Stimulated activated CD8-positive, alpha-beta memory T cell treated with anti-CD3 and anti-CD28 coated beads, Interleukin-7, amount 100 ng/mL, for 24 hours (primary cell): Measurements from ENCODE around the gene SLC1A7.

Experiments
- DNase-seq: peaks from one replicate; pipeline ENCODE4 v3.0.0-alpha.2; 2020; ENCODE audit warnings: low read depth

The SLC1A7 gene

DNA sequence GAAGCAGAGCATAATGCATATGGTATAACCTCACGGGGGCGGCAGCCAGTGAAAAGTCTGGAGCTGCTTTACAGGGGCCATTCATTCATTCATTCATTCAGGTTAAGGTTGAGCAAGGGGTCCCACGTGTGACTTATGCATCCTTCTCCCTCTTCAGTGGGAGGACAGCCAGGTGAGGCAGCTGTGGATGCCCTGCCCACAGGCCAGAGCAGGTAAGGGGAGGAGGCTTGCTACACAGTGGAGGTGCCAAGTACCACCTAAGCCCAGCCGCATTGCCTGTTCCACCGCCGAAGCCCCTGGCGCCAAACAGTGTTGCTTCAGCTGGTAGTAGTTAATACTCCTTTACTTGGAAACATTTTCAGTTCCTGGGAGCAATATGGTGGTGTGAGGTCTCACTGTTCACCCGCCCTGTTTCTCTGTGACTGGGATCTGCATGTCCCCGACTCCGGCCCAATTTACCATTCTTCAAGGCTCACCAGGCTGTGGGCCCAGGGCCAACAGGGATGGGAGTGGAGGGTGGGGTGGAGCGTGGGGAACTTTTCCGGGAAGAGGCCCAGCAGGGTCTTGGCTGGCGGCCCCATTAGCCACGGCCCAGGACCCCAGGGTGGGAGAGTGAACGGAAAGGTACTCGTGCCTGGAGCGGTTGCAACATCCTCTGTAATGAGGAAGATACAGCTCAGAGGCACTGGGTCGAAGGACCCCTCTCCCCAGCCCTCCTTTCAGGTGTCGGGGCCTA is 81.1 kb downstream of the SLC1A7 start:
- DNase-seq = no peak

DNA sequence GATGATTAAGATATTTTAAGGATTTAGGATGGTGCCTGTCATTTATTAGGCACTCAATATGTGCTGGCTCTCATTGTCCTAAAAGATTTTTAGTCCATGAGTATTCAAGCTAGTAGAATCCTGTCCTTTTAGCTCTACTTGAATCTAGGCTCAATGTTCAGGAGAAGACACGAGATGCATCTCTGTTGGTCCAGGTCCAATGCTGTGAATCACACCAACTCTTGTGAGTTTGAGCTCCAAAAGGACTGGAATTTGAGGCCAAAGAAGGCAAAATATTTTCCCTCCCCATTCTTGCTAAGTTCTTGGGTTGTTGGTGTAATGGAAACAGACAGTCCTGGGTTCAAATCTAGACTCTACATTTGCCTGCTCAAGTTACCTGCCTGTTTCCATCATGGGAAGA is 81.9 kb downstream of the SLC1A7 start:
- DNase-seq = no peak

DNA sequence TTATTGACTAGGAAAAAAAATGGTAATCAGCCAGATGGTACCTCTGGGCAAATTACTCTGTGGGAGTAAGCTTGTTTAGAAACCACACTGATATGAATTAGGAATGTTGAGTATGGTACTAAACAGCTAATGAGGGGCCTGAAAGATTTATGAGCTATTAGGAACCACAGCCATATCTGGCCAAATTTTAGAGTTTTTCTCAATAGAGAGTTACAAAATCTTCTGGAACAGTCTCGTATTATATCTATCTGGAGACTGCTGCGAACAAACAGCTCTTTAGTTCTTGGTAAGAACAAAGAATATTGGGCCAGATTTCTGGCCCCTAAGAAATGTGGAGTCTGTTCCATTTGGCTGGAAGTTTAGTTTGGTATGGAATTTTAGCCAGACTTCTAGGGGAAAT is 85.3 kb downstream of the SLC1A7 start:
- DNase-seq = no peak

DNA sequence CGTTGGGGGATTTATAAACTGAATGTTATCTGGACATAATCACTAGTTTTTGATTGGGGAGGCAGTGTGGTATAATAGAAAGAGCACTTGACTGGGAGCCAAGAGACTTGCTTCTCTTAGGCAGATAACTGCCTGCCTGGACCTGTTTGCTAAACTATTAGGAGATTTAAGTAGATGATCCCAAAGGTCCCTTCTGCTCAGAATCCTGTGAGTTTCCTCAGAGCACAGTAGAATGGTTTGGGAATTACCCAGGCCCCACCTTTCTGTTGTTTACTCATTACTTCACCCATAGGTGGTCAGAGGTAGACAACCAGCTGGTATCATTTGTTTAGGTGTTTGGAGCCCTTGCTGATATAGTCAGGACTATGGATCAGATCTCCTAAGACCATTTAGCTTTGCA is 90.8 kb downstream of the SLC1A7 start:
- no peak for DNase-seq

DNA sequence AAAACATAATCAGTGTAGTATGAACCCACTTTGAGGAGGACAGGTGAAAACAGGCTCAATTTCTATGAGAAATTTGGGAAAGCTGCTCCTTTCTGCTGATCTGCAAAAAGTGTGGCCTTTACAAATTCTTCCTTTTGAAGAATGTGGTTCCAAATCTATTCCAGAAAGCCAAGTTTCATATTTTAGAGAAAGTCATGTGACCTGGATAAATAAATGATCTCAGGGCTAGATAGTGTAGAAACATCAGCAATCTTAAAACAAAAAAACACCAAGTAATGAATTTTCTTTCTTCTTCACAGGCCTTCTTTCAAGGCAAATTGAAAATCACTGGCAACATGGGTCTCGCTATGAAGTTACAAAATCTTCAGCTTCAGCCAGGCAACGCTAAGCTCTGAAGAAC is 92.1 kb downstream of the SLC1A7 start:
- no peak for DNase-seq

DNA sequence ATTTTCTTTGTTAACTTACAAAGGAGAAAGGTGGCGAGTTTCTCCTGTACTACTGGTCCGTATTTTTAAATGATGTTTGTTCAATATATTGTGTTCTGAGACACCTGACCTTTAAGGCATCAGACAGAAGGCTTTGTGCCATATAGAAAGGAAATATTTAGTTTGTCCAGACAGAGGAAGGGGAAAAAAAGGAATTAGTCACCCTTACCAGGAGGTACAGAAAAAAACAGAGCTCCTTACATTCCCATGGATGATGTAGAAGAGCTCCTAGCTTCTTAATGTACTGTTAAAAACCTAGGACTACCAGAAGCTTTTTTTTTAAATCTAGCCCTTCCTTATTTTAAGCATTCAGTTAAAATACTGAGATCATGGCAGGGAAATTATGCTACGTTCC is 92.9 kb downstream of the SLC1A7 start:
- DNase-seq = no peak

DNA sequence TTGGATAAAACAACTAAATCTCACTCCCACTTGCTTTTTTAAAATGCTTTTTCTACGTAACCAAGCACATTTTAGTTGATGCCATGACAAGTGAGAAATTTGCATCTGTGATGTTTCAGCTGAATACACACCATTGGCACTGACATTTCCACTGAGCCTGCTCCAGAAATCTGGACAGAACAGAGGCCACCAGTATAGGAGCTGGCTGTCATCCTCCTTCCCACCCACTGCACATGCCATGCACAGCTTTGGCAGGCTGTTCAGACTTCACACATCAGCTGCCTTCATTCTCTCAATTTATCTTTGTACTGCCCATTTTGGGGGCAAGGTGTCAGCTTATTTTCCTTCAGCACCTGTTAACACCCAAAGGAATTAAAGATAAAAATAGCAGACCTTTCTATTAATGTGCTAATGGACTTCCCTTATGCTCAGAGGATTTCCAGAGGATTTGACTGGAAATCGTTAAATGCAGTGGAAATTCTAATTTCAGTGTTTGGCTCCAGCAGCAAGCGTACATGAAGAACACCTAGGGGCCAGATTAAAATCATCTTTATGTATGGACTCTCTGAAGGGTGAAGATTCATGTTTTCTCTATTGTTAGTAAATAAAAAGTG is 93.4 kb downstream of the SLC1A7 start:
- DNase-seq = no peak

DNA sequence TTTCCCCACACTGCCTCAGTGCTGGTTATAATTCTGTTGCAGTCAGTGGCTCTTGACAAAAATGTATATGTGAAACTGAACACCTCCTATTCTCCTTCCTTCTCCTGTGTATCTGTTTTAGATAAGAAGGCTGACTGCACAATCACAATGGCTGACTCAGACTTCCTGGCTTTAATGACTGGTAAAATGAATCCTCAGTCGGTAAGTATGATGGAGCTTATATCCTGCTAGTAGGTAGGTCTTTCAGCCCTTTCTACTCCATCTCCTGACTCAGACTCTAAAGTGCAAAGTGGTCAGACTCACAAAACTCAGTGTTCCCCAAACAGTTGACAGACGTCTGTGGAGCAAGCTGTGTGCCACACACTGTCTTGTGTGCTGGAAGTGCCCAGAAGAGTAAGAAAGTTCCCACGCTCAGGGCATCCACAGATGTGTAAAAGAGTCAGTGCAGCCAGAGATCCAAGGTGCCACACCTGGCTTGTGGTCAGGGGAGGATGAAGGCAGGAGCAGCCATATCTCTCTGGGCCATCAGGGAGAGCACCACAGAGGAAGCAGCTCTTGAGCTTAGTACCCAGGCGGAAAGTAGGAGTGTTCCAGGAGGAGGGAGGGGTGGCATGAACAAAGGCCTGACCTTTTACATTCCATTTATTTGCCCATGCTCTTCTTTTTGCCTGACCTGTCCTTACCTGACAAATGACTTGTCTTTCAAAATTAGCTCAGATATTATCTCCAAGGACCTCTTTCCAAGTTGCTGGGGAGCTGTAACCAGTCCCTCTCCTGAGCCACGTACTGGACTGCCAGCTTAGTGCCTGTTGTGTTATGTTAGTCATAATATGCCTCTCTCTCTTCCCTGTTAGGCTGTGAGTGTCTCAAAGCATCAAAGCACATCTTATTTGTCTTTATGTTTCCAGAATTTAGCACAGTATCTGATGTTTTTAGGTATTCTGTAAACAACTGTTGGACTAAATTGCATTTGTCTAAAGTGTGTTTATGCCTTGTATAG is 94.4 kb downstream of the SLC1A7 start:
- no peak for DNase-seq

DNA sequence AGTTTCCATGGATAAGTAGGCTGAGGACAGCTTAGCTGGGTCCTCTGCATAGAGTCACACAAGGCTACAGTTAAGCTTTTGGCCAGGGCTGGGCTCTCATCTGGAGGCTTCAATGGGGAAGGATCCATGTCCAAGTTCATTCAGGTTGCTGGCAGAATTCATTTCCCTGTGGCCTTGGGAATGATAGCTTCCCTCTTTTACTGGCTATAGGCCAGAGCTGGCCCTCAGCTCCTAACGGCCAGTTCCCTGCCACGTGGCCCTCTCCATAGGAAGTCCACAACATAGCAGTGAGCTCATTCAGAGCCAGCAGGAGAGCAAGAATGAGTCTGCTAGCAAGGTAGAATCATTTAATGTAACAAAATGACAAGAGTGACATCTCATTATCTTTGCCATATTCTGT is 95.5 kb downstream of the SLC1A7 start:
- no peak for DNase-seq

DNA sequence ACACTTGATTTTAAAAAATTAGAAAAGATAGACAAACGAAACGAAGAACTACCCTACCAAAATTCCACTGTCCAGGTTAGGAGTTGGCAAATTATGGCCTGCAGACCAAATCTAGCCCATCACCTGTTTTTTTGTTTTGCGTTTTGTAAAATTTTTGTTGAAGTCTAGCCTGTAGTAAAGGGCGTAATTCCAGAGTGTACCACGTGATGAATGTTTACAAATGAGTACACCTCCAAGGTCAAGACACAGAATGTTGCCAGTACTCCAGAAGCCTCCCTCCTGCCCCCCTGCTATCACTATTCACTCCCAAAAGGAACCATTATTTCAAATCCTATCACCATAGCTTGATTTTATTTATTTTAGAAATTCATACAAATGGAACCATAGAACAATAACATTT is 97.5 kb downstream of the SLC1A7 start:
- no peak for DNase-seq

DNA sequence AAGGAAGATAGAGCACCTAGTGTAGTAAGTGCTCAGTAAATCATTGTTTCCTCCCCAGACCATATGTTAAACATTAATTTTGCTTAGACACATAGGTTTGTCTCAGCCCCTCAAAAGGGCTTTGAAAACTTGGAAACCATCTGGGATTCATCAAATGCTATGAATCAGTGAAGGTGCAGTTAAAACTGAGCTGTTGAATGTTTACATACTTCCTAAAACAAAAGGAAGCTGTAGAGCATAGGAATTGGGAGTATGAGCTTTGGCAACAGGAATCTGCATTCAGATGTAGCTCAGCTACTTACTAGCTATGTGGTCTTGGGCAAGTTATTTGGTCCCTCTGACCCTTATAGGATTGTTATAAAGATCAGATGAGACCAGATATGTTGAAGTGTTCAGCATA is 99.2 kb downstream of the SLC1A7 start:
- DNase-seq = no peak

DNA sequence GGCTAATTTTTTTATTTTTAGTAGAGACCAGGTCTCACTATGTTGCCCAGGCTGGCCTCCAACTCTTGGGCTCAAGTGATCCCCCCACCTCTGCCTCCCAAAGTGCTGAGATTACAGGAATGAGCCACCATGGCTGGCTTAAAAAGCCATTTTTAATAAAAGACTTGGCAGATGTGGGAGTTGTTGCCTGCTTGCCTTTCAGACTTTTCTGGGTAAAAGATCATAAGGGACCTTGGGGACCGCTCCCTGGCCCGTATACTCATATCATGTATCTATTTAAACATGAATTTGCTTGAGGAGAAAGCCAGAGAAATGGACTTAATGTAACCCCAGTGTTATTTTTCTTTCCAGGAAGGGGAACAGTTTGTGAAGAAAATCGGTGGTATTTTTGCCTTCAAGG is 103.9 kb downstream of the SLC1A7 start:
- no peak for DNase-seq
